T1000 (cell line): ENCODE data around the gene SLK.

ENCODE experiments used
- DNase-seq: peaks from one replicate; lab custom pipeline; 2025; ENCODE audit warnings: mixed read lengths; lab: John Stamatoyannopoulos, UW

Gene SLK

DNA sequence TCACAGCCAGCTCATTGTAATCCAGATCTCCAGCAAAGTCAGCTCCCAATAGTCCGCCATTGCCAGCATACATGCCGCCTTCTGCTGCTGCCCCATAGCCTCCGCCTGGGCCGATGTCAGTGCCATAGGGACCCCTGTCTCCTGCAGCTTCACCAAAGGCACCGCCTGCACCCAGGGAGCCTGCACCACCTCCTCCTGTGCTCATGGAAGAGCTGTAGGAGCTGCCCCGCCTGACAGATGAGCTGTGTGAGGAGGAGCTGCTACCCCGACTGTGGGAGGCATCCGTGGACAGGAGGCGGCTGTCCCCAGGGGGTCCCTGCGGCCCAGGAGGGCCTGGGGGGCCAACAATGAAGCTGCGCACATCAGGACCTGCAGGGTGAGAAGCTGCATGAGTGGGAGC, 67.0 kb downstream of the SLK start:
- DNase-seq = no peak

DNA sequence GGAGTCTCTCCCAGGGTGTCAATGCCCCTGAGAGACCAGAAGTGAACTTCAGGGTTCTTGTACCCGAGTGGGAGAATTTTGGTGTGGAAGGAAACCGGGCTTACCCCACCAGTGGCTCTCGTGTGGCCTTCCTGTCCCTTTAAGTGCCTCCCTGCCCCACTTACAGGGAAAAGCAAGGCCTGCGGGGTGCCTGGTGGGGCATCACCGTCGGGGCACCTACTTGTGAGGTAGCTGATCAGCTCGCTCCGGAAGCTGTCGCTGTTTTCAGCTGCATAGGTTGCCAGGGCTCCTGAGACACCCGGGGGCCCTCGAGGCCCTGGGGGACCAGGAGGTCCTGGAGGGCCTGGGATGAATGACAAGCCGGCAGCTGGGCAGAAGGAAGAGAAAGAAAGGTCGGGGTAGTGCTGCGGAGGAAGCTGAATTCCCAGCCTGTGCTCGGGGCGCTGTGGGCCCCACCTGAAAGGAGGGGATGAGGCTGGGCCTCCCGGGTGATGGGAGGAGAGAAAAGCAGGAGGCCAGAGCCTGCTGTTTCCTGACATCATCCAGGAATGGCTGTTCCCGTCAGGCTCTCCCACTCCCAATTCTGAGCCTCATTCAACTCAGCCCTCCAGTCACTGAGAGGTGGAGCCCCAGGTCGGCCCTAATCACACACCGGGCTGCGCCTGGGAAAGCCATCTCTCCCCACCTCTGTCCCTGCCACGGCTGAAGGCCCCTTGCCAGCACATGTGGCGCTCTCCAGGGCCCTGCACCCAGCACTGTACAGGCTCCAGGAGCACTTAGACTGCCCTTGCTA, 67.7 kb downstream of the SLK start:
- no peak for DNase-seq

DNA sequence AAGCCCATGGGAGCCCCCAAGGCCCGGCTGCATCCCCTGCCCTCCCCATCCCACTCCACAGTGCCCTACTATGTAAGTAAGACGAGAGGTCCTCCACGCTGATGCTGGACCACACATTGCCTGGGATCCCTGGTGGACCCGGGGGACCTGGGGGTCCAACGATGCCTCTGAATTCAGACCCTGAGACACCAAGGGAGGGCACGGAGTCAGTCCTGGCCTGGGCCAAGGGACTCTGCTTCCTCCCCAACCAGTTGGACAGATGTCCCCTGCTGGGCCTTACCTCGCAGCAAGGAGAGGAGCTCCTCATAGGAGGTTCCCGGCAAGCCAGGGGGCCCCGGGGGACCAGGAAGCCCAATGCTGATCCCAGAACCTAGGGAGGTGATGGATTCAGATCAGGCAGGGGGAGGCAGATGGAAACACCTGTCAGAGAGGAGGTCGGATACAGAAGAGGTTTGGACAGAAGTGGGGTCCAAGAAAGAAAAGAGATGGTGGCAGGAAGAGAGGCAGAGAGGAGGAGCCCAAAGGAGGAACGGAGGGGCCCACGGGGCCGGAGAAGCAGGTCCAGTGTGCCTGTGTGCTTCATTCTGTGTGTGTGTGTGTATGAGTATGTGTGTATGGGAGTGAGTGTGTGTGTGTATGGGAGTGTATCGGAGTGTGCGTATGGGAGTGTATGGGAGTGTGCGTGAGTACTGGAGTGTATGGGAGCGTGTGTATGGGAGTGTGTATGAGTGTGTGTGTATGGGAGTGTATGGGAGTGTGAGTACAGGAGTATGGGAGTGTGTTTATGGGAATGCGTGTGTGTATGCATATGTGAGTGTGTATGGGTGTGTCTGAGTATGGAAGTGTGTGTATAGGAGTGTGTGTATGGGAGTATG, 68.5 kb downstream of the SLK start:
- no peak for DNase-seq

DNA sequence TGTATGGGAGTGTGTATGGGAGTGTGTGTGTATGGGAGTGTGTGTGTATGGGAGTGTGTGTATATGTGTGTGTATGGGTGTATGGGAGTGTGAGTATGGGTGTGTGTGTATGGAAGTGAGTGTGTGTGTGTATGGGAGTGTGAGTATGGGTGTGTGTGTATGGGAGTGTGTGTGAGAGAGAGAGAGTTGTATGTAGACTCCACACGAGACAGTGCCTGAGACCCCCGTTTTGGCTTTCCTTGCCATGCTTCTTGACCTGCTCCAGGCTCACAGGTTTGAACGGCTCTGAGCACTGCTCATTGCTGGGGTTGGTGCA, 69.1 kb downstream of the SLK start:
- DNase-seq = no peak

DNA sequence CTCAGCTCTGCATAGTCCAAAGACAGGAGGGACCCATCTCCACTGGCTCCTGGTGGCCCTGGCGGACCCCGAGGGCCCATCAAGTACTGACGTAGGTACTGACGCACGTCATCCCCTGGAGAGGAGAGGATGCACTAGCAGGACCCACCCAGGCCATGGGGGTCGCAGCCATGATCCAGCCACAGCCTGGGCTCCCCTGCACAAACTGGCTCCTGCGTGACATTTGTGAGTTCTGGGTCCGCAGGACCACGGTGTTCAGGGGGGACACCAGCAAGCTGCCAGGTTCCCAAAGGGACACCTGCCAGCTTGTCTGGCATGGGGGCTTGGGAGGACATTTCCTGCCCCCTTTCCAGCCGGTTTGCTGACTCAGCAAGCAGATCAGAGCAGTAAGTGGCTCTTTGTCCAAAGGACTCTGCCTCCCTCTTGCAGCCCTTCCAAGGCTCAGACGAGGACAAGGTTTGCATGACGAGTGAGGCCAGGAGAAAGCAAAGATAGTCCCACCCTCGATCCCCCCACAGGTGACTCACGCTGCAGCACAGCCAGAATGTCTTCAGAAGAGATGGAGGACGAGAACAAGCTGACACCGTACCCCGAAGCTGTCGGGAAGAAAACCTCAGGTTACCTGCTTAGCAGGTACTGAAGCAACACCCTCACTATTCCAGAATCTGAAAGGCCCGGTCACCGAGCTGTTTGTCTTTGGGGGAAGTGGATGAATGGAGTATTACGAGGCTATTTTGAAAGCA, 69.7 kb downstream of the SLK start:
- DNase-seq = no peak

DNA sequence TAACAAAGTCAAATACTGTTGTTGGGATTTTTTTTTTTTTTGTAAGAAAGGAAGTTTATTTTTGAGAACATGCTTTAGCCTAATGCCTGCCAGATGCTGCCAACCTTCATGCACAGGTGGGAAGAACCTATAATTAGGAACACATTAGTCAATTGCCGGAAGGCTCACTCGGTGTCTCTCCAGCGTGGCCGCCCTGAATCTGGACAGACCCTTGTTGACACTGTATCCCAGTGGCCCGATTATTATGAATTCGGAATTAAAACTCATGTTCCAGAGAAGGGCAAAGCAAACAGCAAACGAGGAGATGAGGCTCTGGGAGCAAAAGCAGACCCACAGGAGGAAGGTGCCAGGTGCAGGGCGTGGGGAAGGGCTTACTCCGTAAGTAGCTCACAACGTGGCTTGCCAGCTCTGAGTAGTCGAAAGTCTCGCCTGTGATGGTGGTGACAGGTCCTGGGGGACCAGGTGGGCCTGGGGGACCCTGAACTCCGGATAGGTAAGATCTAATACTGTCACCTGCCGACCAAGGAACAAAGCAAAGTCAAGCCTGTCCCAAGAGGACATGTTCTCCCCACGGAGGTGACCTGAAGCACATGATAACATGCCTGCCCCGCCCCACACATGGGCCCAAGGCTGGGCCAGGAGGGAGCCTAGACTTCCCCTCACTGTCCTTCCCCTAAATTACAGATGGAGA, 70.5 kb downstream of the SLK start:
- no peak for DNase-seq

DNA sequence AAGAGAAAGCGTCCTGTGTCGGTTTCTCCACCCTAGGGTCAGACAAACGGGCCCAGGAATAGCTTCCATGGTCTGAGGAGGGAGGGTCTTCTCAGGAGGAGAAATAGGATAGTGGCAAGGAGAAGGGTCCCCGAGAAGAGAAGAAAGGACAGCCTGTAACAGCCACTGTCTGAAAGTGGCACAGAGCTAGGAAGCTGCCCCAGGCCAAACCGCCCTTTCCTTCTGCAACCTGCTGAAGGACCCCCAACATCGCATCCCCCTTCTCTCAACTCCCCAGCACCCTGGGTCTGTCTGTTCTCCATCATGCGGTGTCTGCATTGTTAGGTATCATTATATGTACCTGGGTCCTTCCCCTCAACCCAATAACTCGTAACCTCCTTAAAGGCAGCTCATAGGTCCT, 71.6 kb downstream of the SLK start:
- no peak for DNase-seq

DNA sequence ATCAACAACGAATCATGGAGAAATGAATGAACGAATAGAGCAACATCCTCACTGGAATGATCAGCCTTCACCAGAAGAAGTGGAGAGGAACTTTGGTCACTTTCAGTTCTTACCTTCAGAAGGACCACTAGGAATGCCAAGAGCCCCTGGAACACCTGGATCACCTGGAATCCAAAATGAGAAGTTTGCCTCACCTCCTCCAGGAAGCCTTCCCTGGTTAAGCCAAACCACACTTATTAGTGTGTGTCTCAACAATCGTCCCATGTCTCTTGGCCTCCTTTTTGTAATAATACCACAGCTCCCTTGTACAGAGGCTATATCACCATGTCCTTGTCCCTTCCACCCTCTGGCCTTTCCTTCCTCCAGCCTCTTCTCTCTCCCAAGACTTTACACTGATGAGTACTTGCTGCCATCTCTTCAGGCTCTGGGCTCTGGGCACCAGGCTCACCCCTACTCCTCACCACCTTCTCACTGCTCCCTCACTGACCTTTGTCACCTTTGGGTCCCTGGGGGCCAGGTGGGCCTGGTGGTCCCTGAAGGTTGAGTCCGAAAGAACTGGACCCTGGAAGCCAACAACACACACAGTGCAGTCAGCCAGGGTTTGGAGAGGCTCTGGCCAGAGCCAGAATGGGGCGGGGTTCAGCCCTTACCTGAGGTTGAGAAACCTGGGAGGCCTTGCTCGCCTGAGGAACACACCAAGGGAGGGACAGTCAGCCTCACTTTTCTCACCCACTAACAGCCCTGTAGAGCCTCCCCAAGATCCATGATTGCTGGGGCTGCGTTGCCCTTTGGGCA, 72.2 kb downstream of the SLK start:
- DNase-seq = no peak

DNA sequence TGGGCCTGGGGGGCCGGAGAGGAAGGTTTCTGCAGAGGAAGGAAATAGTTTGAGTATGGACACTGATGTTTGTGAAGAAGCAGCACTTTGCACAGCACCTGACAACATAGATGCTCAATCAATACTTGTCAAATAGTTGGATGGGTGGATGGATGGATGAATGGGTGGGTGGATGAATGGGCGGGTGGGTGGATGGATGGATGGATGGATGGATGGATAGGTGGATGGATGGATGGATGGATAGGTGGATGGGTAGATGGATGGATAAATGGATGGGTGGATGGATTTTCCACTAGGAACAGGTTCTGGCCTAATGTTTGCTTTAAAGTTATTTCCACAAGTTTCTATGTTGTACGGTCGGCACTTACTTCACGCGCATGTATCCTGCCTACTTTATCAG, 73.4 kb downstream of the SLK start:
- DNase-seq = no peak

DNA sequence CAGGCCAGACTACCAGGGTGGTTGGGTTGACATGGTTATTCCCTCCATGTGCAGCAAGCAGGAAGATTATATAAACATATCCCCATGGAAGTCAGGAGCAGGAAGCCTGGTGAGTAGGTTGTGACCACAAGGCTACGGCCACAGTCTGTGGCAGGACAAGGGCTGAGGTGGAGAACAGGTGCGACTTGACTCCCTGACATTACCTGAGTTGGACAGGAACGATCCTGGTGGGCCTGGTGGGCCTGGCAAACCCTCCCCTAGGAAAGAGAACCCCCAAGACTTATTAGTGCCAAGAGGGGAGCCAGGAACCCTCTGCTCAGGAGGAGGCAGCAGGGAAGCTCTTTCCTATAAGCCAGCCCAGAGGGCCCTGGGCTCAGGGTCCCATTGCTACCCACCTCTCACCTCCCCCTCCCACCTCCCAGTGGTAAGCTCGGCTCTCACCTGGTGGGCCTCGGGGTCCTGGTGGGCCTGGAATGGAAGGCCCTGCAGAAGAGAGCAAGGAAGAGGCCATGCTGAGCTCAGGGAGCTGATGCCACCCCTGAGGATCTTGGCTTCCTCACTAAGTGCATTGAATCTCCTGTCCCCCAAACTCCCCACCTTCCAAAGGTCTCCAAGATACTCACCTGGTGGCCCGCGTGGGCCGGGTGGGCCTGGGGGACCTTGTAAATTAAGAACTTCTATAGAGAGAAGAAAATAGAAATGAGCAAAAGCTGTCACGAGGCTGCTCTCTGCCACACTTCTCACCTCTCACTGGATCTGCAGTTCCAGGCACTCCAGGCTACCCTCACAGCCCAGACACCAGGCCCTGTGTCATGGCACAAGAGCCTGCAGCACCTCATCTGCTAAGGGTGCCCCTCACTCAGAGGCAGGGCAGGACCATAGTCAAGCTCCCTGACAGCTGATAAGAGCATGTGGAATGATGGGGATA, 74.2 kb downstream of the SLK start:
- DNase-seq = no peak

DNA sequence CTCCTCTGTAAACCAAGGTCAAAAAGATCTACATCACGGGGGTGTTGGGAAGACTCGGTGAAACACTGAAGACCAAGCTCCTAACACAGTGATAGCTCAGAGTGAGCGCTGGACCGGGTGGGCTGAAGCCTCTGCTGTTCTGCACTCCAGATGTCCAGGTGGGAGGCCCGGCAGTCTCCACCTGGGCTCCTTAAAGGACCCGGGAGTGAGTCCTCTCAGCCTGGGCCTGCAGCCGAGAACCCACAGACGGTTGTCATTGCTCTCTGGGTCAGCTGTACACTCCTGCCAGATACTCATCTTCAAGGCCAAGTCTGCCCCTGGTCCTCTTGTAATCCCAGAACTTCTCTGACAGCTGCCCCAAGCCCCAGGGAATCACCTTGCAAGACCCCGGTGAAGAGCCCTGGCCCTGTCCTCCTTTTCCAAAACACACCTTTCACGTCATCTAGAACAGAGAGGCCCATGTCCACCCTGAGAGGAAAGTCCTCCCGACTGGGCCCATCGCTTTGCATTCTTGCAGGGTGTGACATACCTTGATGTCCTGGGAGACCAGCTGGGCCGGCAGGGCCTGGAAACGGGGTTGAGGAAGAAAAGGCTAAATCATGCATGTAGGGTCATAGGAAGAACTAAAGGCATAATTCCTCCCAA, 75.1 kb downstream of the SLK start:
- no peak for DNase-seq

DNA sequence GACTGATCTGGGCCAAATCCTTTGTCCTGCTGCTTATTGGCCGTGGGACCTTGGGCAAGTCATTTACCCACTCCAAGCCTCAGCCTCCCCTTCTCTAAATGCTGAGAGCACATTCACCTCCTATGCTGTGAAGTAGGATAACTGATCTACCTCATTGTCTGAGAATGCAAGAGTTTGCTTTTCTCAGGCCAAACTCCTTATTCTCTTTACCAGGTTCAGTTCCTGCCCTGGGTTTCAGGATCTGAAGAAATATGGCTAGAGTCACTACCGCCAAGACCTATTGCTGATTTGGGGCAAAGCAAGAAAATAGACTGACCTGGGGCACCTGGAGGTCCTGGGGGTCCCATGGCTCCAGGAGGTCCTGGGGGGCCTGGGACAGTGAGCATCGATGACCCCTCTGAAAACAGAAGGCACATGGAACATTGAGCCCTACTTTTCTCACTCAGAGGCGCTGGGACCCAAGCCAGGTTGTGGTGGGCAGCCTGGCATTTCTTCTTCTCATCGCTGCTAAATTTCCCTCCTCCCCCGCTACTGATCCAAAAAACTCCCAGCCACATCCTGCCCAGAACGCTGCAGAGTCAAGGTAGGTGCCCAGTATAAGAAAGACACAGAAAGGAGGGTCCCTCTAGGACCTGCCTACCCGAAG, 76.4 kb downstream of the SLK start:
- DNase-seq = no peak

DNA sequence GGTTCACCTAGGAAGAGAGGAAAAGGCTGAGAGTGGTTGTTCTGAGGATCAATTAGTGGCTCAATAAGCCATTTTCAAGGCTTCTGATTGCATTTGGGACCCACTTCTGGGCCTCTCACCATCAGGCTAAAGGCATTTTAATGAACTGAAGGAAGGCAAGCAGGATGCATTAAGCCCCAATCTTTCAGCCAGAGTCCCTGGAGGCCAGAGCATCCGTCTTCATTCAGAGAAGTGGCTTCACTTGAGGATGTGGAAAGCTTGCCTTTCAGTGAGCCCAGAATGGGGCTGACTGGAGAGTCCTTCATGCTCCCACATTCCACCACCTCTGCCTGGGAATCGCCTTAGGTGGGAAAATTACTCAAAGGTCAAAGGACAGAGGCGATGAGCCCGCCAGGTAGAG, 76.9 kb downstream of the SLK start:
- DNase-seq = no peak

DNA sequence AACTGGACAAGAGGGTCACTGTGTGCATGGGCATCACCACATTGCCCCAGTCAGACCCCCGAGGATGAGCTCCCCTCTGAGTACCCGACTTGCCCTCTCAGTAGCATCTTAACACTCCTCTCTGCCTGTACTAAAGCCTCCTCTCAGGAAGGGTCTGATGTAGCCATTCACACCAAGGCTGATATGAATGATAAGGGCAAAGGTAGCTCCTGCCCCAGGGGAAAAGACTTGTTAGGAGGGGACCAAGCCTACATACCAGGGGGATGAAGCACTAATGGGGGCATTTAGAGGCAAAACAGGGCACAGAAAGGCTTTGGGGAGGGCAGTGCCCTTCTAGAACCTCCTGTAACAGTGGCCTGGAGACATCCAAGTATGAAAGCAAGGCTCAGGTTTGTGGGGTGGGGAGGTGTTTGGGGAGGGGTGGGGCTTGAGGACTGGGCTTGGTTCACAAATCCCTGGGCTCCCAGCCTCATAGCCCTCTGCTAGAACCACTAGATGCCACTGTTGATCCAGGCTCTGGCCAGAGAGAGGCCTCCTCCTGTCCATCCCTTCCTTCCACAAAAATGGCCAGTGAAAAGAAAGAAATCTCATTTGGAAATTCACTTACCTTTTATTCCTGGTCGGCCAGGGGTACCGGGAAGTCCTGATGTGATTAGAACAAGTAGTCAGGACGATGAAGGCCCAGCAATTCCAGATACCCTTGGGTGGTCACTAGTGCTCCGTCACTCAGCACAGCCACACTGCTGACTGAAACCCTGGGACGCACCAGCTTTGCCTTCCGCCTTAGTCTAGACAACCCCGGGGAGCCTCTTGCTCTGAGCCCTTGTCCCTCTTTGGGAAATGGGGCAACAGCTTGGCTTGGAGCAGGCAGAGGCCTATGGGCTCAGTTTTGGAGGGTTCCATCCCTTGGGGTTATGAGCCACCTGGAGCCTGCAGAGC, 78.5 kb downstream of the SLK start:
- DNase-seq = peak; percentile 54

DNA sequence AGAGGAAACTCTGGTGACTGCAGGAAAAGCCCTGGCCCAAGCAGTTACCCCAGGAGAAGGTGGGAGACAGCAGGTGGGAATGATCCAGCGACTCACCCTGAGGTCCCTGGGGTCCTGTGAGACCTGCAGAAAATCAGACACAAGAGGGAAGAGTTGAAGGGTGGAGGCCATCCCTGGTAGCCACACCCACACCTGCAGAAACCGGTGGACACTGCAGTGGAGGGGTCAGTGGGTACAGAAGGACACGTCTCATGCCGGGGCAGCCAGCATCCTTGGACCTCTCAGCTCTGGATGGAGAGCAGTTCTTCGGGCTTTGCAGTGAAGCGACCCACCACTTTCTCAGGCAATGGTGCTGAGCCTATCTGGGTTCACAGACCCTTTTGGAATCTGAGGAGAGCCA, 79.7 kb downstream of the SLK start:
- no peak for DNase-seq

DNA sequence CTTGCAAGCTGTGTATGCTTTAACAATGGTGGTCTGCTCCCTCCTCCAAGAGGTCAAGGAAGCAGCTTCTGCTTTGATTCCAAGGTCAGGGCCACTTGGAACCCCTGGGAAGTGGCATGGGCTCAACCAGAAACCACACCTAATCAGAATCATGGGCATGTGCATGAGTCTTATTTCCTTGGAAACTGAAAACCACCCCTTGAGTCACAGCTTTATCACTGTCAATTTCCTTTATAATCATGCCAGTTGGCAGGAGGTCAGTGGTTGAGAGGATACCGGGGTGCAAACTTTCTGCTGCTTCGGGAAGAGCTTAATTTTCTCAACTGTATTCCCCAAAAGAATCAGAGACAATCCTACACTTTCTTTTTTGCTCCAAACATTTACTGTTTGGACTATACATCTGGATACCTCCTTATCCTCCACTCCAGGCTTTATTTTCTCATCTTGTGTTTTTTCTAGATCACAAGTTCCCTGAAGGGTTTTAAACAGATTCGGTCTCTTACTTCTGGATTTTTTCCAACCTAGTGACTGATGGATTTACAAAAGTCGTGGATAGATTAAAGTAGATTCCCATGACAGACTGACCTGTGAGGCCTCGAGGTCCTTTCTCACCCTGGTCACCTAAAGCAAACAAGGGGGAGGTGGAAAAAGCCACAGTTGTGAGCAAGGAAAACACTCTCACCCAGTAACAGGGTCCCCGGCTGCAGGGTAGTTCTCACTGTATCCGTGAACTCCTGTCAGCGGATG, 82.7 kb downstream of the SLK start:
- DNase-seq = peak; percentile 19

DNA sequence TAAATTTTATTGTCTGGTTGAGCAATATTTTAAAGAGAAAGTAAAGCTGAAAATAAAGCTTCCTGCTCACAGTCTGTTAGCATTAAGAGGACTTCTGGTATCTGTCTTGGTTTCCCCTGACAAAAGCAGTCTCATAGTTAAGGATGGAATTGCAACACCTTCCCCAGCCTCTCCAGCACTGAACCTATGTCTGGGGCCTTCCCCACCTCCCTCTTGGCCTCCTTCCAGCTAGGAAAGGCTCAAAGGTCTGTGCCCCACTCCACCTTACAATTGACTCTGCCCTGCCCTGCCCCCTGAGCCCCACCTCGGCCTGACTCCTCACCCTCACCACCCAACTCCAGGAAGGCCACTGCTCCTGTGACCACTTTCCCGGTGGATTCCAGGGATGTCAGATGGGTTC, 85.5 kb downstream of the SLK start:
- DNase-seq = no peak
